ENCODE results near the gene CCN2.

CCN2 gene

GRCh38 chr6:131966443-131966842 lies 15.3 kb upstream of the CCN2 start:
- DNase-seq (ENCODE audit: low read depth), result no peak

DNA sequence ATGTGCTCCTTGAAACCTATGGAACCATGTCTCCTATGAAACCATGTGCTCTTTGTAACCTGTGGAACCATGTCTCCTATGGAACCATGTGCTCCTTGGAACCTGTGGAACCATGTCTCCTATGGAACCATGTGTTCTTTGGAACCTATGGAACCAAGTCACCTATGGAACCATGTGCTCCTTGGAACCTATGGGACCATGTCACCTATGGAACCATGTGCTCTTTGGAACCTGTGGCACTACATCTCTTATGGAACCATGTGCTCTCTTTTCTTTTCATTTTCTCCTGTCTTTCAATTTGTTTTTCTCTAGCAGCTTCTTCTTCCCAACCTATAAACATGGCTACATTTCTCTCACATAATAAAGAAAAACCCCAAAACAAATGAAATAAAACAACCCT lies 11.9 kb upstream of the CCN2 start:
- DNase-seq (ENCODE audit: low read depth), result no peak

DNA sequence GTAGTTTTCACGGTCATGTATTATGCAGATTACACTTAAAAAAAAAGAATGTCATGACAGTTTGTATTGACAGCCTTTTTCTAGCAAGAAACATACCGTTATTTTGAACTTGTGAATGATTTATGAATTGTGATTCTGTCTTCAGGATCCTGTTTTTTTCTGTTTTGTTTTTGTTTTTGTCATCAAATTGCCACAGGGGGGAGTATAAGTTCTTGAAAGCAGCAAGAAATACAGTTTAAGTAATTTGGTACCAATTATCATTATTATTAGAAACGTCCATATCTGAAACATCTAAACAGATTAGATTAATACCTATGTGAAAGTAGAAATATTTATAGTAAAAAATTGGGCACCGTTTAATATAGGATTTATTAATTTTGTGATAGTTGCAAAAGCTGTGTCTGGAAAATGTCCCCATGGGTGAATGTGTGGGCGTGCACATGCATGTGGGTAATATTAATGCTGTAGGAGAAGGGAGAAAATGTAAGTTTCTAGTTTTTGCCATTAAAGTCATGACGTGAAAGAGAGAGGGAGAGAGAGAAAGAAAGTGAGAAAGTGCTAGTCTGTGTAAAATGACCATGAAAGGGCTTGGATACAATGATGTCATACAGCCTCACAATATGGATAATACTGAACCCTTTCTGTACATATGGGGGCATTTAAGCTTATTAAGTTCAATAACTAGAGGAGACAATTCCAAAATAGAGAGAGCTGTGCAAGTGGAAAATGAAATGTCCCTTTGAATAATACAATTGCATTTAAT lies 9.4 kb upstream of the CCN2 start:
- no peak for DNase-seq (ENCODE audit: low read depth)

DNA sequence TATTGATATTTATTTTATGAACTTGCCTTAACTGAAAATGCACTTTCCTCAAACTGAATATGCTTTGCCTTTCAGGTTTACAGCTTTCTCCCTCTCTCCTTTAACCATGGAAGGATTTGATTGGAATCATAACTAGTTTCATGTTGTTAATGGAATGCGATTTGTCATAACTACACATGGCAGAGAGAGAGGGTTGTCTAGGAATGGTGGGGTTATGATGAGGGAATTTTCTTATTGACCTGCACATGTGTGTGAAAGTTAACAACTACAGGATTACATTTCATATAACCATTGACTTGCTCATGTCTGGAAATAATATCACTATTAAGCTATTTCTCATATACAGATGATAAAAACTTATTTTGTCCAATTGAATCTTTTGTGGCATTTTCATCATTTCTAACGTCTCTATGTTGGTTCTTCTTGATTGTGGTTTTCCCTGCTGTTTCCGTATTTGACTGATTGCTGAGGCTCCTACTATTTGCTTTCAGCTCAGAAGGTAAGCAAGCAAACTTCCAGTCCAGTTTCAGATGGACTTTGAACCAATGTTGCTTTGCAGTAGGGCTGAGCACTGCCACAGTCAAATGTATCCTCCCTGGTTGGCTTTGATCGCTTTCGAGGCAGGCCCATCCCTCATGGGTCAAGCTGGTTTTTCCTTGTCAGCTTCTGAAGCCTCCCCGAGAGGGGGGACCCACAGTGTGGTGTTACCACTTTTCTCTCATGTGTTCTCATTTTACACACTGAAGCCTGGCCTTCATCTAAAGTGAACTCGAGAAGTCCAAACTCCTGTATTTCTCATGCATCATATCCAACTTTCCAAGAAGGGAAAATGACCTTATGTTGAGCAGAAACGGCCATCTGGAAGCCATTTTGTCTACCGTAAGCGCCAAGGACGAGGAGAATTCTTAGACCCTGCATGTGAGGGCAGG lies 7.6 kb upstream of the CCN2 start:
- no peak for DNase-seq (ENCODE audit: low read depth)

DNA sequence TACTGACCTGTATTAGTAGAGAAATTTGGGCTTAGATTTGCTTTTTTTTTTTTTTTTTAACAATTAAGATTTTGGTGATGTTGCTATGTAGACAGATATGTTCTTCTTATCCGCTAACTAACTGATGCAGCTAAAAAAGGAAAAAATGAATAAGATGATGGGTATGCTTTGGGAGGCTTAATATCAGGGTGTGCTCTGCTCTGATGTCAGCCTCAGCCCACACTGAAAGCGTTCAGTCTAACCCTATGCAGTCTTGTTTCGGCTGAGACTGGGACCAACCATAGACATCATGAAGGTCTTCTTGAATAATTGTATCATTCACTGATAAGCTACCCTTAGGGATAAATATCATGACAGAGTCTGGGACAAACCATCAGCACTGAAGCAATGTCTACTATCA lies 6.9 kb upstream of the CCN2 start:
- no peak for DNase-seq (ENCODE audit: low read depth)

GRCh38 chr6:131955876-131956275 lies 4.7 kb upstream of the CCN2 start:
- DNase-seq (ENCODE audit: low read depth), result no peak

DNA sequence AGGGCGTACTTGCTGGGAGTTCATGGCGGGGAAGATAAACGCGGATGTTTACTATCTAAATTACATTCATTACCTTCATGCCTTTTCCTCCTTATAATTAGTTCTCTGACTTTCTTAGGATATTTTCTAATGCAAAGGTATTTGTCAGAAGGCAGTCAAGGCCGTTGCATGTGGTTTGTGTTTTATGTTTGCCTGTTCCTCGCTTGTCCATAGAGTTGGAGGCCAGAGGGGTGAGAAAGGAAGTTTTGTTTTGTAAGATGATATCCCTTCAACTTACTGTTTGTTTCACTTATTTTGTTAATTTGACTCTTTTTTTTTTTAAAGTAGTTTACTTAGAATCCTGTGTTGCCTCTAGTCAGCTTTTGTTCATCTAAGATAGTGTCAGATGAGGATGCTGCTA lies 4.0 kb upstream of the CCN2 start:
- no peak for DNase-seq (ENCODE audit: low read depth)

DNA sequence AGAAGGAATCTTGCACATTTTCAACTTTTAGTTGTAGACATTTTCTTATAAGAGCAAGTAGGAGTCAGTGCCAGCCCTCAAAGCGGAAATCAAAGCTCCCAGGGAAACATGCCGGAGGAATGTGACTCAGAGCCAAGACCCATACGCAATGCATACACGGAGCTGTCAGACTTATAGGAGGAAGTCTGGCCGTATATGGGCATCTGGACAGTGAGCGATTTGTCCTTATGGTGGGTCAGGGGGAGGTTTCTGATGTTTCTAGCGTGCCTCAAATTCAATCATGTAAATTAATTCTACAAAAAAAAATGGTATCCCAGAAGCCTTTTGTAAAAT lies 3.6 kb upstream of the CCN2 start:
- DNase-seq (ENCODE audit: low read depth), result no peak

GRCh38 chr6:131954059-131954774 lies 3.0 kb upstream of the CCN2 start:
- no peak for DNase-seq (ENCODE audit: low read depth)

DNA sequence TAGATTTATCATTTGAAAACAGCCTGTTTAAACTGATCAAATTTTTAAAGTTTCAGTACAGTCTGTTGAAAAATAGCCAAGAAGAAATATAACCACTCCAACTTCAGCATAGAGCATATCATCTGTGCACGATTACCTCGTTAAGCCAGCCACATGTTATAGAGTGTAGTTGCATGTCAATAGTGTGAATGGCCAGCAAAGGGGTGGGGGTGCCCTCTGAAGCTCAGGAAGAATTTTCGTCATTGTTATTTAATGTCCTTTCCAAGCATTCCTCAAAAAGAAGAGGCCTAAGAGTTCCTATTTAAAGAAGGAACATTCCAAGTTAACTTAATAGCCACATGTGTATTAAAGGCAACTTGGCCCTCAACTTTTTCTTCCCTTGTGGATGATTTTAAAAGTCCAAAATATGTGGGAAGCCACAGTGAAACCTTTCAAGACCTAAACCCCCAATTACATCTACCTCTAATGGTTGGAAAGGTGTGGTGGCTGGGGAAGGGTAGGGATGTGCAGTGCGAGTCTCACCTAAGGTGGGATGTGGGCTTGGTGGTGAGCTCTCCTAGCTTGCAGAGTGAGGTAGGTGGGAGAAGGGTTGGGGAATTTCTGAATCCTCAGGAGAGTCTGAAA lies 1.8 kb upstream of the CCN2 start:
- no peak for DNase-seq (ENCODE audit: low read depth)

DNA sequence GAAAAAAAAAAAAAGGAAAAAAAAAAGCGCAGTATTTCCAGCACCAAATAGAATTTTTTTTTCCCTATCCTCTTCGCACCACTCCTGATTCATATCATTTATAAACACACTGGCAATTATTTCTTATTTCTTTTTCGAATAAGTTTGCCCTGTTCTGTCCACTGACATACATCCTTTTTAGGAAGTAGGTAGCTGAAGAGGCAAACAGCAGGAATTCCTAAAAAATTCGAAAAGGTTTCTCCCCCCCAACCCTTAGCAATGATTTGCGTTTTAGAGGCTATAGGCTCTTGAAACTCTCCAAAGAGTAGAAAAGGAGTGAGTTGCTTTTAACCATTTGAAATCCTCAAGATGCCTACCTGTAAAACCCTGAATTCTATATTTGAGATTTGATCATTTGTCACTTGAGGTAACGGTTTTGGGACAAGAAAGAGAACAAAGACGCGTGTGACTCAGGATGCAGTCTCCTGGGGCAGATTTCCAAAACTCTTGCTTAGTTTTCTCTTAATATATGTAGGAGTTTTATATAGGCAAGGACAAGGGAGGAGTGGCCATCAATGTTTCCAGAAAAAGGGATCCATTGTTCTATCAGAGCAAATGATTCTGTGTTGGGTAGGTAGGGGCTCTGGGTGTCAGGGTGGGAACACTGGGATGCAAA lies 531 bp upstream of the CCN2 start:
- DNase-seq (ENCODE audit: low read depth), result no peak

DNA sequence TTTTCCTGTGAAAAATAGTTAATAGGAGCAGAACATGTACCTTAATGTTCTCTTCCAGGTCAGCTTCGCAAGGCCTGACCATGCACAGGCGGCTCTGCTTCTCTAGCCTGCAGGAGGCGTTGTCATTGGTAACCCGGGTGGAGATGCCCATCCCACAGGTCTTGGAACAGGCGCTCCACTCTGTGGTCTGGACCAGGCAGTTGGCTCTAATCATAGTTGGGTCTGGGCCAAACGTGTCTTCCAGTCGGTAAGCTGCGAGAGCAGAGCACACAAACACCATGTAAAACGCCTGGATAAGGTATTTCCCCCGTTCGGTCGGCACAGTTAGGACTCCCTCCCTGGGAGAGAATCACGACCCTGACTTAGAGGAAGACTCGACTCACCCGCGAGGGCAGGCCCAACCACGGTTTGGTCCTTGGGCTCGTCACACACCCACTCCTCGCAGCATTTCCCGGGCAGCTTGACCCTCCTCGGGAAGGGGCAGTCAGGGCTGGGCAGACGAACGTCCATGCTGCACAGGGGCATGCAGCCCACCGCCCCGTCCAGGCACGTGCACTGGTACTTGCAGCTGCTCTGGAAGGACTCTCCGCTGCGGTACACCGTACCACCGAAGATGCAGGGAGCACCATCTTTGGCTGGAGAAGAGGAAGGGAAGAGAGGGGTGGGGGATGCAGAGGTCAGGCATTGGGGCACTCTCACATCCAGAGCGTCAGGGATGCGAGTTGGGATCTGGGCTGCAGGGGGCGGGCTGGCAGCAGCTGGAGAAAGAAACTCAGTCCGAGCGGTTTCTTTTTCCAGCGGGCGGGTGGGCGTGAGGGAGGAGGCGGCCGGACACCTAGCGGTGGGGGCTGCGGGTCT lies 1.0 kb downstream of the CCN2 start:
- no peak for DNase-seq (ENCODE audit: low read depth)

- no peak for DNase-seq (ENCODE audit: low read depth)
Observed at GRCh38 chr6:131949620-131949908, 1.6 kb downstream of the CCN2 start.

DNA sequence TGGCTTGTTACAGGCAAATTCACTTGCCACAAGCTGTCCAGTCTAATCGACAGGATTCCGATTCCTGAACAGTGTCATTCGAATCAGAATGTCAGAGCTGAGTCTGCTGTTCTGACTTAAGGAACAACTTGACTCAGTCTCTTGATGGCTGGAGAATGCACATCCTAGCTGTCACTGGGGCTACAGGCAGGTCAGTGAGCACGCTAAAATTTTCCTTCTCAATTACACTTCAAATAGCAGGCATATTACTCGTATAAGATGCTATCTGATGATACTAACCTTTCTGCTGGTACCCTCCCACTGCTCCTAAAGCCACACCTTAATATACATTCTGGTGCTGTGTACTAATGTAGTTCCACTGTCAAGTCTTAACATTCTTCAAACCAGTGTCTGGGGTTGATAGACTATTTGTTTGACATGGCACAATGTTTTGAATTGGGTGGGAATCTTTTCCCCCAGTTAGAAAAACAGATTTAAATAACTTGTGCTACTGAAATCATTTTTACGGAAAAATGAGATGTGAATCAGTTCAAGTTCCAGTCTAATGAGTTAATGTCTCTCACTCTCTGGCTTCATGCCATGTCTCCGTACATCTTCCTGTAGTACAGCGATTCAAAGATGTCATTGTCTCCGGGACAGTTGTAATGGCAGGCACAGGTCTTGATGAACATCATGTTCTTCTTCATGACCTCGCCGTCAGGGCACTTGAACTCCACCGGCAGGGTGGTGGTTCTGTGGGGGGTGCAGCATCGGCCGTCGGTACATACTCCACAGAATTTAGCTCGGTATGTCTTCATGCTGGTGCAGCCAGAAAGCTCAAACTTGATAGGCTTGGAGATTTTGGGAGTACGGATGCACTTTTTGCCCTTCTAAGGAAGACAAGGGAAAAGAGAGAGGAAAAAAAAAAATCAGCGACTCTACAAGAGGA lies 2.2 kb downstream of the CCN2 start:
- no peak for DNase-seq (ENCODE audit: low read depth)

- no peak for DNase-seq (ENCODE audit: low read depth)
Observed at GRCh38 chr6:131947986-131948661, 3.0 kb downstream of the CCN2 start.

GRCh38 chr6:131946992-131947955 lies 3.9 kb downstream of the CCN2 start:
- no peak for DNase-seq (ENCODE audit: low read depth)

- no peak for DNase-seq (ENCODE audit: low read depth)
Observed at GRCh38 chr6:131946404-131946991, 4.7 kb downstream of the CCN2 start.

- DNase-seq (ENCODE audit: low read depth), result no peak
Observed at GRCh38 chr6:131945971-131946370, 5.2 kb downstream of the CCN2 start.
